HG03432 (cell line): ENCODE measurements around the gene USP7.
"Not testable (repeated sequence)": the region's sequence is repeated elsewhere in the genome, so short reads cannot be mapped to it uniquely, and the experiment has no call there.

ENCODE experiments used
- ATAC-seq: cut with Tn5 transposase; IDR thresholded peaks from one replicate; pipeline ENCODE4 v1.9.1; 2021; ENCODE audit warnings: mild to moderate bottlenecking, moderate library complexity; ENCODE audit not compliant: unreplicated experiment

The USP7 gene

DNA sequence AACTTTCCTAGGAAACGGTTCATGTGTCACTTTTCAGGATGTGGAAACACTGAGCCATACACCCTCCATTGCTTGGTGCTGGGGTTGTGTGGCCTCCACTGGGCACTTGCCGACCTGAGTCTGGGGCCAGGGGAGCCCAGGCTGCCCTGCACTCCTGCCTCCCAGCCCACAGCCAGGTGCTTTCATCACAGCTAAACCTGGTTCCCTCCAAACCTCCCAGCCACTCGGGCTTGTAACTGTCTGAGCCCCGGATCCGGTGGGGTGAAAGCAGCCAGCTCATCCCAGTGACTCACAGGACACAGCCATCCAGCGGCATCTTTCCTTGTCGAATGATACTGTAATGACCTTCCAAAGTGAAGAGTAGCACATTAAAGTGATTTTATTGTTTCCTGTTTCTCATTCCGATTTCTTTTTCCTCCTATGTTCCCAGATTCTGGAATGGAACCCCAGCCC, 114.7 kb downstream of the USP7 start:
- no peak for ATAC-seq

DNA sequence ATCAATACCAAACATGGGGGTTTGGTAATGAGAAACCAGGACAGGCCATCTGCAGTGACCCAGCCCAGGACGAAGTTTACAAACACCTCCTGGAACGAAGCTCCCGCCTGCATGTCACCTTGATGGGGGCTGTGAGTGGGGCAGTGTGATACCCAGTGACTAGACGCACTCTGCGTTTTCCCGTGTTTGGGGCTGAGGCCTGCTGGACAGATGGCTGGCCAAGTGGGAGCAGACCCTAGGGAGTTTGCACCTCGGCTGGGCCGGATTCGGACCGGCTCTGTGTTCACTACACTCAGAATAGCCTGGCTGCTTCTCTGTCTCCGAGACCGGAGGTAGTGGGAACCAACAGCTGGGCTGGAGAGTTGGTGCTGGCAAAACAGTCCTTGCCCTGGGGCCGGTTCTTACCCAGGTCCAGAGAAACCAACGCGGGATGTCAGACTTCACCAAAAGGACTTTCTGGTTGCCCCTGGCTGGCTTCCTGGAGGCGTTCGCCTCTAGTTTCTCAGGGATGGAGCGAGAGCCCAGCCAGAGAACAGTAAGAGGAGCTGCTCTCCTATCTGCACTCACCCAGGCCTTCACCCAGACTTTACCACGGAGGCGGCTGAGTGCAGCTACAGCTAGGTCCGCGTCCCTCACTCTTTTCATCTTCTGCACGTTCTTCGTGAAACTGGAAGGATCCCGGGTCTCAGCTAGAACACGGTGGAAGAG, 115.3 kb downstream of the USP7 start:
- ATAC-seq: no peak

DNA sequence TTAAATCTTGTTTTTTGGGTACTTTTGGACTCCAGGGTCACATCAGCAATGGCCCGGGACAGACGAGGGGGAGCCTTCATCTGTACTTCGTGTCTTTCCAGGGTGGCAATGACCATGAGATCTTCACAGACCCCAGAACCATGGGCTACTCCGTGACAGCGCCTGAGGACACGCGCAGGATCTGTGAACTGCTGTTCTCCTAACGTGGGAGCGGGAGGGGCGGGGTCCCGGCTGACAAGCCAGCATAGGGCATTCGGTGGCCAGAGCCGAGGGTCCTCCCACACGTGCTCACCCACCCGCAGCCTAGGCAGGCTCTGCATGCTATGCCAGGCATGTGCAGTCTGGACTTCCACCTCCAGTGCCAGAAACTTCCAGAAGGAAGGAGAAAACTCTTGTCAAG, 116.1 kb downstream of the USP7 start:
- ATAC-seq: no peak

DNA sequence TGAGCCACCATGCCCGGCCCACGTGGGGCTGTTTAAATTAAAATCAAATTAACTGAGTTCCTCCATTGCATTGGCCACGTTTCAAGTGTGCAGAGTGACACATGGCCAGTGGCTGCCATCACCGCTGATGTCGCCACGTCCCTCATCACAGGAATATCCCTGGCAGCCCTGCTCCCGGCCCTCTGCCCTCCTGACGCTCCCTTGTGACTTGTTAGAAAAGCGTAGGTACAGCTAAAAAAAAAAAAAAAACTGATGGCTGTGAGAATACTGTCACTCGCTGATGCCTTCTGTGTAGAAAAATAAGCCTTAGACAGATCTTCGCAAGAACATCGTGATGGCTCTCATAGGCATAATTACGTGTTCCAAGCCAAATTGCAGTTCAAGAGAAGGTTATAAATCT, 116.6 kb downstream of the USP7 start:
- no peak for ATAC-seq

DNA sequence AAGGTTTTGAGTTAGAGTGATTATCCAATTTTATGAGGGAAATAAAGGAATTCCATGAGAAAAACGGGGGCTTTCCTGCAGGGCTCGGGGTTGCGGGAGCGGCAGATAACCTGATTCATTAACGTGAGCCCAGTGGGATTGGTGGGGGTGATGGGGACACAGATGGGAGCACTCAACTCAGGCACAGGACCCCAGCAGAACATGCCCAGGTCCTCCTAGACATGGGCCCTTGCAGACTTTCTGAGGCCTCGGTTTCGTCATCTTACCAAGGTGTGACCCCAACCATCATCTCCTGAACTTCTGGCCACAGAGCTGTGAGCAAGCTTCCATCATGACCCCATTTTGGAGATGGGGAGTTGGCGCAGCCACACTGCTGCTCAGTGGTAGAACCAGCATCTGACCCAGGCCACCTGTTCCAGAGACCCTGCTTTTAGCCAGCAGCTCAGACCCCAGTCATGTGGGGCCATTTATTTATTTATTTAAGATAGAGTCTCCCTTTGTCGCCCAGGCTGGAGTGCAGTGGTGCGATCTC, 117.2 kb downstream of the USP7 start:
- ATAC-seq: no peak

DNA sequence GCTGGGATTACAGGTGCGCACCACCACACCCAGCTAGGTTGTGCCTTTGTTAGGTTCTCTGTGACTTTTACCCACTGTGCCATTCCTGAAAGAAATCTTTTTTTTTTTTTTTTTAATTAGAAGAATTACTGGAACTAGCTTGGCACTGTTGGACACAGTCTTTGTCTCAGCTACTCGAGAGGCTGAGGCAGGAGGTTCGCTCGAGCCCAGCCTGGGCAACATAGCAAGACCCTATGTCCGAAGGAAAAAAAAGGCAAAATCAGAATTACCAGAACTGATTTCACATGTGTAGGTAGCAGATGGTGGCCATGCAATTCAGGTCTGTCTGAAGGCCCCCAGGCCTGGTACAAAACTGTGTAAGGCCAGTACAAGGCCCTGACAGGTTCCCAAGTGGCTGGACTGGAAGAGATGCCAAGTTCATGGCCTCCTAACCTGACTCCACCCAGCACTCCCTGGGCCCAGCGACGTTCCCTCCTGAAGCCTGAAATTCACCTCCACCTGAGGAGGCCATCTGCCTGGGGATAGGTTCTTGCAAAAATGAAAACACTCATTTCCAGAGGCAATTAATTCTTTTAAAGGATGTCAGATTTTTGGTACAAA, 117.9 kb downstream of the USP7 start:
- no peak for ATAC-seq

DNA sequence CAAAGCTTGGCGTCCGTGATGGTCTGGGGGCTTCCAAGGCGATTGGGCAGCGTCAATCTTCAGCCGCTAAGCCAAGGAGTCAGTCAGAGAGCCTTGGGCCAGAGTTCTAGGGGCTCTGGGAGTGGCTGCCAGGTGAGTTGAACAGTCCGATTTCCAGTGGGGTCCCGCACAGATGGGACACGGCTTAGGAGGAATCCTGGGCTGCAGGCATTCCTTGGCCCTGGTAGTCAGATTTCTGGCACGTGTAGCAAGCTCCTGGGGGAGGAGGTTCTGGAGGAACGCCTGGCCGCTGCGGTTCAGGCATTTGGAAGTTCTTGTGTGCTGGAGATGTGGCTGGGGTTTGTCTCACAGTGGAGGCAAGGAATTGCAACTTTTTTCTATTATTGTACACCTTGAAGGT, 120.4 kb downstream of the USP7 start:
- not testable (repeated sequence) for ATAC-seq
